ENCODE results near the gene CMC2.

CMC2 gene

DNA sequence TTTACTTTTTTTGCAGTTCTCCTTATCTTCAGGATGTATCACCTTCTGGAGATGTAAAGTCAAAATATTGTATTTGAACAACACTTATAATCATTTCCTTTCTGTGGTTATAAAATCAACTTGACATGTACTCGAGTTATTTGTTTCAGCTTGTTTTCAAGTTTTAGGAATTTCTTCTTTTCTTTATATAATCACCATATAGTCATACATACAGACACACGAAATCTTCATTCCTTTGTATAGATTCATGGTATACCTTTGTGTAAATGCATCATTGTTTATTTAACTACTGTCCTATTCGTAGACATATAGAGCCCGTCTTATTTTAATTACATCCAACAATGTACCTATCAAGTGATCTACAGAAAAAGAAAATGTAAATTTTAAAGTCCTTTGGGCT, 40.1 kb downstream of the CMC2 start:
- Histone ChIP-seq H3K27ac (no peak overlapping the region), H3K9me3 (no peaks in the 10 kb centered on the region), H3K4me1 (no peaks in the 10 kb centered on the region), H3K27me3 (no peaks in the 10 kb centered on the region), H3K4me3 (no peak overlapping the region), H3K36me3 (peaks cover 0 to 15% (median 7%) of the 10 kb centered on the region in 3 donors)
- TF ChIP-seq, protein P1, sequence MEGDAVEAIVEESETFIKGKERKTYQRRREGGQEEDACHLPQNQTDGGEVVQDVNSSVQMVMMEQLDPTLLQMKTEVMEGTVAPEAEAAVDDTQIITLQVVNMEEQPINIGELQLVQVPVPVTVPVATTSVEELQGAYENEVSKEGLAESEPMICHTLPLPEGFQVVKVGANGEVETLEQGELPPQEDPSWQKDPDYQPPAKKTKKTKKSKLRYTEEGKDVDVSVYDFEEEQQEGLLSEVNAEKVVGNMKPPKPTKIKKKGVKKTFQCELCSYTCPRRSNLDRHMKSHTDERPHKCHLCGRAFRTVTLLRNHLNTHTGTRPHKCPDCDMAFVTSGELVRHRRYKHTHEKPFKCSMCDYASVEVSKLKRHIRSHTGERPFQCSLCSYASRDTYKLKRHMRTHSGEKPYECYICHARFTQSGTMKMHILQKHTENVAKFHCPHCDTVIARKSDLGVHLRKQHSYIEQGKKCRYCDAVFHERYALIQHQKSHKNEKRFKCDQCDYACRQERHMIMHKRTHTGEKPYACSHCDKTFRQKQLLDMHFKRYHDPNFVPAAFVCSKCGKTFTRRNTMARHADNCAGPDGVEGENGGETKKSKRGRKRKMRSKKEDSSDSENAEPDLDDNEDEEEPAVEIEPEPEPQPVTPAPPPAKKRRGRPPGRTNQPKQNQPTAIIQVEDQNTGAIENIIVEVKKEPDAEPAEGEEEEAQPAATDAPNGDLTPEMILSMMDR (IDR thresholded peaks at IDR 0.05): no peak
- intact Hi-C loops (cut with DNase I; ENCODE audit: low total_unique reads): no loop called here
- no peak for DNase-seq

DNA sequence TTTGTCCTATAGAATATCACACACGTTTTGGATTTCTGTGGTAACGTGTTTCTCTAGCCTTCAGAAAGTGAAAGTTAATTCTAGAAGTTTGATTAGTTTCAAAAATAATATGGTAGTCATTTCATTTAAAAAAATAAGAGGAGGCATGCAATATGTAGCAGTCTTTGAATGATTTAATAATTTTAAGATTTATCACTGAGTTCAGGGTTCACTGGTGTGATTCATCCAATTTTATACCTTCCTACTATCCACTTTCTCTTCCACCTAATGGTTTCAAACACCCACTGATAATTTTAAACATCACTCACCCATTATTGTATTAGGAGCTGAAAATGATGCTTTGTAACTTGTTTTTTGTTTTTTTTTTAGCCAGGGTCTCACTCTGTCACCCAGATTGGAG, 42.3 kb downstream of the CMC2 start:
- Histone ChIP-seq H3K4me1 (no peaks in the 10 kb centered on the region), H3K36me3 (peaks cover 0 to 8% (median 7%) of the 10 kb centered on the region in 3 donors), H3K9me3 (peaks cover 0 to 9% (median under 1%) of the 10 kb centered on the region in 3 donors), H3K4me3 (no peak overlapping the region), H3K27ac (no peak overlapping the region), H3K27me3 (no peaks in the 10 kb centered on the region)
- TF ChIP-seq, protein P1 (IDR thresholded peaks at IDR 0.05): no peak
- intact Hi-C loops (cut with DNase I; ENCODE audit: low total_unique reads): no loop called here
- DNase-seq: no peak

DNA sequence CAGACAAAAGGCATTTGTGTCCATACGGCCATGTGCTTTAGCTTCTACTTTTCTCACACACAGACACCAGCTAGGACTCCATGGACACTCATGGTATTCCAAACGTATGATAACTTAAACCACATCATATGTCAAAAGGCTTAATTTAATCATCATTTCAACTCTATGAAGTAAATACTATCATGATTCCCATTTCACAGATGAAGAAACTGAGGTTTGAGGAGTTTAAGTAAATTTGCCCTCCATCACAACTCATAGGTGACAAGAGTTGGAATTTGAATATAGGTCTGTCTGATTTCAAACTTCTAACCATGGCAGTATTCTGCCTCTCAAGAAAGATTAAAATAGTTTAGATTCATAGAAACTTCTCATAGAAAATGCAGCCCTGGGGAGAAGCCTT, 43.8 kb downstream of the CMC2 start:
- intact Hi-C loops (cut with DNase I; ENCODE audit: low total_unique reads): no loop called here
- peaks cover 0 to 7% (median 0%) of the 10 kb centered on the region in 3 donors for H3K36me3 ChIP-seq
- TF ChIP-seq, protein P1 (IDR thresholded peaks at IDR 0.05): no peak
- no peak overlapping the region for H3K4me3 ChIP-seq
- no peak overlapping the region for H3K27ac ChIP-seq
- no peak for DNase-seq
- peaks cover 0 to 24% (median 15%) of the 10 kb centered on the region in 3 donors for H3K9me3 ChIP-seq
- no peaks in the 10 kb centered on the region for H3K27me3 ChIP-seq
- H3K4me1 ChIP-seq: no peaks in the 10 kb centered on the region

DNA sequence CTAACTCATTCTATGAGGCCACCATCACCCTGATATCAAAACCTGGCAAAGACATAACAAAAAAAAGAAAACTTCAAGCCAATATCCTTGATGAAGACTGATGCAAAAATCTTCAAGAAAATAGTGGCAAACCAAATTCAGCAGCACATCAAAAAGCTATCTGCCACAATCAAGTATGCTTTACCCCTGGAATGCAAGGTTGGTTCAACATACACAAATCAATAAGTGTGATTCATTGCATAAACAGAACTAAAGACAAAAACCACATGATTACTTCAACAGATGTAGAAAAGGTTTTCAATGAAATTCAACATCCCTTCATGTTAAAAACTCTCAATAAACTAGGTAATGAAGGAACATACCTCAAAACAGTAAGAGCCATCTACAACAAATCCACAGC, 48.4 kb downstream of the CMC2 start:
- TF ChIP-seq, protein P1 (IDR thresholded peaks at IDR 0.05): no peak

DNA sequence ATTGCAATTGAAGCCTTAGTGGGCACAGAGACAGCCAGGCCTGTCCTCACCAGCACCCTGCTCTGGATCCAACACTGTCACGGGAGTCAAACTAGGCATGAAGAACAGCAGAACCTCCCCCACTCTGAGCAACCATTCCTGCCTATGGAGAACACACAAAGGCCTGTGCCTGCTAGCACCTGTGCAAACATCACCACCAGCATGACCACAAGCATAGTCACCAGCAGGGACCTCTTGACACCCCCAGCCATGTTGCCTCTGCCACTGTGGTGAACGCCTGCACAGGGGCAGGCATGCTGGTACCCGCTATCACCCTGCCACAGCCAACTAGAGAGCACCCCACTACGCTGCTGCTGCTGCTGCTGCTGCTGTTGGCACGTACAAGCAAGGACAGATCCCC, 51.7 kb downstream of the CMC2 start:
- no peak for DNase-seq
- Histone ChIP-seq H3K4me1 (no peaks in the 10 kb centered on the region), H3K27ac (no peak overlapping the region), H3K9me3 (peaks cover 0 to 32% (median 23%) of the 10 kb centered on the region in 3 donors), H3K4me3 (no peak overlapping the region), H3K36me3 (peaks cover 0 to 7% (median 0%) of the 10 kb centered on the region in 3 donors), H3K27me3 (no peaks in the 10 kb centered on the region)
- TF ChIP-seq, protein P1 (IDR thresholded peaks at IDR 0.05): no peak
- intact Hi-C loops (cut with DNase I; ENCODE audit: low total_unique reads): no loop called here

More for the DNA sequence above, 48.4 kb downstream of the CMC2 start:
- Histone ChIP-seq H3K27me3 (no peaks in the 10 kb centered on the region), H3K36me3 (peaks cover 0 to 7% (median 0%) of the 10 kb centered on the region in 3 donors), H3K9me3 (peaks cover 0 to 34% (median 23%) of the 10 kb centered on the region in 3 donors), H3K4me3 (no peak overlapping the region), H3K4me1 (no peaks in the 10 kb centered on the region), H3K27ac (no peak overlapping the region)
- no peak for DNase-seq
- intact Hi-C loops (cut with DNase I; ENCODE audit: low total_unique reads): no loop called here
